ENCODE data around the gene C1orf210. TPM values are rescaled to one million over a fixed set of nuclear protein-coding genes. Genes with fewer than 3 reads are reported as not detected.

C1orf210 gene
- polyA plus RNA-seq, 2 of the 4 experiments (the other 2 are of a cell fraction) = not detected

GRCh38 chr1:43280692-43281091 lies 4.7 kb downstream of the C1orf210 start:
- no peaks in the 10 kb centered on the region for H3K9me3 ChIP-seq
- no peaks in the 10 kb centered on the region for H3K4me1 ChIP-seq
- WGBS (ENCODE audit: missing lambda C conversion rate) = 36% methylated on average over 2 of the region's 2 CpGs
- no peak overlapping the region for H3K27ac ChIP-seq
- FAIRE-seq = no peak
- ChIA-PET POLR2A (no interaction called here), CTCF (interaction anchor here (1.0 to 1.5 kb wide), 2 partner anchors 40 to 54 kb away, joined by 3 read pairs; no protein-coding TSS in a partner anchor)
- ATAC-seq = no peak
- TF ChIP-seq TP53 (CRISPR knock-in tag; IDR thresholded peaks at IDR 0.05) (no peak), HDAC2 (IDR thresholded peaks at IDR 0.05) (no peak), EHMT2 (IDR thresholded peaks at IDR 0.05; ENCODE audit: low read depth) (no peak), GATA3 (IDR thresholded peaks at IDR 0.05; ENCODE audit: borderline replicate concordance) (no peak), MAFK (IDR thresholded peaks at IDR 0.05; ENCODE audit: partially characterized antibody) (no peak), JUN (IDR thresholded peaks at IDR 0.05) (no peak), POLR2A (IDR thresholded peaks at IDR 0.05; ENCODE audit: low read length) (no peak), CBX2 (IDR thresholded peaks at IDR 0.05; ENCODE audit: borderline replicate concordance, low read depth) (no peak), CHD2 (IDR thresholded peaks at IDR 0.05; ENCODE audit: low read length, partially characterized antibody) (no peak), ESRRA (IDR thresholded peaks at IDR 0.05; ENCODE audit: borderline replicate concordance, low read length) (no peak), CEBPB (IDR thresholded peaks at IDR 0.05) (no peak), RCOR1 (IDR thresholded peaks at IDR 0.05; ENCODE audit: low read depth, low read length) (no peak), RNF2 (IDR thresholded peaks at IDR 0.05; ENCODE audit: borderline replicate concordance, low read depth) (no peak), MYC (IDR thresholded peaks at IDR 0.05; ENCODE audit: borderline replicate concordance, low read length) (no peak), HOXB13 (CRISPR knock-in tag; IDR thresholded peaks at IDR 0.05; ENCODE audit: low read depth) (no peak), SMC3 (IDR thresholded peaks at IDR 0.05) (no peak)
- TF ChIP-seq, protein P1, sequence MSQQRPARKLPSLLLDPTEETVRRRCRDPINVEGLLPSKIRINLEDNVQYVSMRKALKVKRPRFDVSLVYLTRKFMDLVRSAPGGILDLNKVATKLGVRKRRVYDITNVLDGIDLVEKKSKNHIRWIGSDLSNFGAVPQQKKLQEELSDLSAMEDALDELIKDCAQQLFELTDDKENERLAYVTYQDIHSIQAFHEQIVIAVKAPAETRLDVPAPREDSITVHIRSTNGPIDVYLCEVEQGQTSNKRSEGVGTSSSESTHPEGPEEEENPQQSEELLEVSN (IDR thresholded peaks at IDR 0.05; ENCODE audit: borderline replicate concordance, low read depth) = no peak
- TF ChIP-seq, protein P2, sequence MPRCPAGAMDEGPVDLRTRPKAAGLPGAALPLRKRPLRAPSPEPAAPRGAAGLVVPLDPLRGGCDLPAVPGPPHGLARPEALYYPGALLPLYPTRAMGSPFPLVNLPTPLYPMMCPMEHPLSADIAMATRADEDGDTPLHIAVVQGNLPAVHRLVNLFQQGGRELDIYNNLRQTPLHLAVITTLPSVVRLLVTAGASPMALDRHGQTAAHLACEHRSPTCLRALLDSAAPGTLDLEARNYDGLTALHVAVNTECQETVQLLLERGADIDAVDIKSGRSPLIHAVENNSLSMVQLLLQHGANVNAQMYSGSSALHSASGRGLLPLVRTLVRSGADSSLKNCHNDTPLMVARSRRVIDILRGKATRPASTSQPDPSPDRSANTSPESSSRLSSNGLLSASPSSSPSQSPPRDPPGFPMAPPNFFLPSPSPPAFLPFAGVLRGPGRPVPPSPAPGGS (IDR thresholded peaks at IDR 0.05) = no peak
- TF ChIP-seq, protein P3, sequence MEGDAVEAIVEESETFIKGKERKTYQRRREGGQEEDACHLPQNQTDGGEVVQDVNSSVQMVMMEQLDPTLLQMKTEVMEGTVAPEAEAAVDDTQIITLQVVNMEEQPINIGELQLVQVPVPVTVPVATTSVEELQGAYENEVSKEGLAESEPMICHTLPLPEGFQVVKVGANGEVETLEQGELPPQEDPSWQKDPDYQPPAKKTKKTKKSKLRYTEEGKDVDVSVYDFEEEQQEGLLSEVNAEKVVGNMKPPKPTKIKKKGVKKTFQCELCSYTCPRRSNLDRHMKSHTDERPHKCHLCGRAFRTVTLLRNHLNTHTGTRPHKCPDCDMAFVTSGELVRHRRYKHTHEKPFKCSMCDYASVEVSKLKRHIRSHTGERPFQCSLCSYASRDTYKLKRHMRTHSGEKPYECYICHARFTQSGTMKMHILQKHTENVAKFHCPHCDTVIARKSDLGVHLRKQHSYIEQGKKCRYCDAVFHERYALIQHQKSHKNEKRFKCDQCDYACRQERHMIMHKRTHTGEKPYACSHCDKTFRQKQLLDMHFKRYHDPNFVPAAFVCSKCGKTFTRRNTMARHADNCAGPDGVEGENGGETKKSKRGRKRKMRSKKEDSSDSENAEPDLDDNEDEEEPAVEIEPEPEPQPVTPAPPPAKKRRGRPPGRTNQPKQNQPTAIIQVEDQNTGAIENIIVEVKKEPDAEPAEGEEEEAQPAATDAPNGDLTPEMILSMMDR (IDR thresholded peaks at IDR 0.05) = no peak
- H3K4me3 ChIP-seq = no peak overlapping the region
- H3K4me2 ChIP-seq = no peak overlapping the region
- DNase-seq (ENCODE audit: low read depth in 1 of 2, low spot score in 1 of 2) = no peak

- ChIA-PET CTCF (no interaction called here), POLR2A (no interaction called here)
- FAIRE-seq (no peak), ATAC-seq (no peak), DNase-seq (ENCODE audit: low read depth in 1 of 2, low spot score in 1 of 2) (no peak)
- H3K9me3 ChIP-seq = no peaks in the 10 kb centered on the region
- 81% methylated on average over 5 of the region's 6 CpGs for WGBS (ENCODE audit: missing lambda C conversion rate)
- no peaks in the 10 kb centered on the region for H3K4me1 ChIP-seq
- H3K27ac ChIP-seq = no peak overlapping the region
- no peak overlapping the region for H3K4me3 ChIP-seq
- no peak overlapping the region for H3K4me2 ChIP-seq
- no peak for TF ChIP-seq HEYL (CRISPR knock-in tag; IDR thresholded peaks at IDR 0.05)
- no peak for TF ChIP-seq CHD2 (IDR thresholded peaks at IDR 0.05; ENCODE audit: low read length, partially characterized antibody)
- TF ChIP-seq, protein P4, sequence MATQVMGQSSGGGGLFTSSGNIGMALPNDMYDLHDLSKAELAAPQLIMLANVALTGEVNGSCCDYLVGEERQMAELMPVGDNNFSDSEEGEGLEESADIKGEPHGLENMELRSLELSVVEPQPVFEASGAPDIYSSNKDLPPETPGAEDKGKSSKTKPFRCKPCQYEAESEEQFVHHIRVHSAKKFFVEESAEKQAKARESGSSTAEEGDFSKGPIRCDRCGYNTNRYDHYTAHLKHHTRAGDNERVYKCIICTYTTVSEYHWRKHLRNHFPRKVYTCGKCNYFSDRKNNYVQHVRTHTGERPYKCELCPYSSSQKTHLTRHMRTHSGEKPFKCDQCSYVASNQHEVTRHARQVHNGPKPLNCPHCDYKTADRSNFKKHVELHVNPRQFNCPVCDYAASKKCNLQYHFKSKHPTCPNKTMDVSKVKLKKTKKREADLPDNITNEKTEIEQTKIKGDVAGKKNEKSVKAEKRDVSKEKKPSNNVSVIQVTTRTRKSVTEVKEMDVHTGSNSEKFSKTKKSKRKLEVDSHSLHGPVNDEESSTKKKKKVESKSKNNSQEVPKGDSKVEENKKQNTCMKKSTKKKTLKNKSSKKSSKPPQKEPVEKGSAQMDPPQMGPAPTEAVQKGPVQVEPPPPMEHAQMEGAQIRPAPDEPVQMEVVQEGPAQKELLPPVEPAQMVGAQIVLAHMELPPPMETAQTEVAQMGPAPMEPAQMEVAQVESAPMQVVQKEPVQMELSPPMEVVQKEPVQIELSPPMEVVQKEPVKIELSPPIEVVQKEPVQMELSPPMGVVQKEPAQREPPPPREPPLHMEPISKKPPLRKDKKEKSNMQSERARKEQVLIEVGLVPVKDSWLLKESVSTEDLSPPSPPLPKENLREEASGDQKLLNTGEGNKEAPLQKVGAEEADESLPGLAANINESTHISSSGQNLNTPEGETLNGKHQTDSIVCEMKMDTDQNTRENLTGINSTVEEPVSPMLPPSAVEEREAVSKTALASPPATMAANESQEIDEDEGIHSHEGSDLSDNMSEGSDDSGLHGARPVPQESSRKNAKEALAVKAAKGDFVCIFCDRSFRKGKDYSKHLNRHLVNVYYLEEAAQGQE (IDR thresholded peaks at IDR 0.05) = no peak
- no peak for TF ChIP-seq FOSL2 (IDR thresholded peaks at IDR 0.05)
- TF ChIP-seq FOSL2 (CRISPR knock-in tag; IDR thresholded peaks at IDR 0.05) = no peak
- no peak for TF ChIP-seq ATOH8 (CRISPR knock-in tag; IDR thresholded peaks at IDR 0.05; ENCODE audit: low read depth)
- no peak for TF ChIP-seq HES2 (IDR thresholded peaks at IDR 0.05)
- TF ChIP-seq SMC3 (IDR thresholded peaks at IDR 0.05) = no peak
- TF ChIP-seq, protein P5, sequence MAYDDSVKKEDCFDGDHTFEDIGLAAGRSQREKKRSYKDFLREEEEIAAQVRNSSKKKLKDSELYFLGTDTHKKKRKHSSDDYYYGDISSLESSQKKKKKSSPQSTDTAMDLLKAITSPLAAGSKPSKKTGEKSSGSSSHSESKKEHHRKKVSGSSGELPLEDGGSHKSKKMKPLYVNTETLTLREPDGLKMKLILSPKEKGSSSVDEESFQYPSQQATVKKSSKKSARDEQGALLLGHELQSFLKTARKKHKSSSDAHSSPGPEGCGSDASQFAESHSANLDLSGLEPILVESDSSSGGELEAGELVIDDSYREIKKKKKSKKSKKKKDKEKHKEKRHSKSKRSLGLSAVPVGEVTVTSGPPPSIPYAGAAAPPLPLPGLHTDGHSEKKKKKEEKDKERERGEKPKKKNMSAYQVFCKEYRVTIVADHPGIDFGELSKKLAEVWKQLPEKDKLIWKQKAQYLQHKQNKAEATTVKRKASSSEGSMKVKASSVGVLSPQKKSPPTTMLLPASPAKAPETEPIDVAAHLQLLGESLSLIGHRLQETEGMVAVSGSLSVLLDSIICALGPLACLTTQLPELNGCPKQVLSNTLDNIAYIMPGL (CRISPR knock-in tag; IDR thresholded peaks at IDR 0.05; ENCODE audit: borderline replicate concordance) = no peak
- no peak for TF ChIP-seq EP300 (IDR thresholded peaks at IDR 0.05)
- TF ChIP-seq ESRRA (IDR thresholded peaks at IDR 0.05; ENCODE audit: borderline replicate concordance, low read length) = no peak
- TF ChIP-seq, protein P6, sequence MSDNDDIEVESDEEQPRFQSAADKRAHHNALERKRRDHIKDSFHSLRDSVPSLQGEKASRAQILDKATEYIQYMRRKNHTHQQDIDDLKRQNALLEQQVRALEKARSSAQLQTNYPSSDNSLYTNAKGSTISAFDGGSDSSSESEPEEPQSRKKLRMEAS (IDR thresholded peaks at IDR 0.05) = no peak
- no peak for TF ChIP-seq NFE2L2 (conservative IDR thresholded peaks at IDR 0.05; ENCODE audit: low read length)
These were observed 5.7 kb downstream of the C1orf210 start for GRCh38 chr1:43279666-43280065.
